PC-3 (cell line): Measurements from ENCODE around the gene MORN5. TPM values are rescaled to one million over a fixed set of nuclear protein-coding genes. Genes with fewer than 3 reads are reported as not detected.

ENCODE experiments used
- ATAC-seq: fragments of 200-7000 bp; cut with Tn5 transposase; 2 replicates; pipeline ENCODE4 v1.9.1; 2020; ENCODE audit warnings: mild to moderate bottlenecking, moderate library complexity
- BruUV-seq: library from RNA; stranded (reverse); fragments of 400-500 nt; replicated peaks from 2 replicates; lab custom pipeline; 2021; lab: Mats Ljungman, UMichigan
- CTCF ChIA-PET: fragments of 300-600 bp; sonication (Branson Sonifier 250); formaldehyde crosslinking; loops from one replicate; lab custom pipeline; 2022; ENCODE audit warnings: antibody characterized with exemption; lab: Charles Lee
- POLR2A ChIA-PET: fragments of 300-600 bp; sonication (Branson Sonifier 250); formaldehyde crosslinking; loops from one replicate; lab custom pipeline; 2022; ENCODE audit warnings: antibody characterized with exemption; ENCODE audit not compliant: unreplicated experiment; lab: Charles Lee
- DNase-seq: peaks from one replicate; pipeline ENCODE4 v3.0.0-alpha.2; 2015
- H2AFZ ChIP-seq: fragments of 300-600 bp; sonication (generic); 2 replicates; pipeline ENCODE4 v1.6.0; 2016; ENCODE audit warnings: antibody characterized with exemption, low read length
- H3F3A ChIP-seq: fragments of 300-600 bp; sonication (generic); one replicate; pipeline ENCODE4 v1.6.0; 2017; ENCODE audit warnings: antibody characterized with exemption, low read length, control low read depth, mild to moderate bottlenecking; ENCODE audit not compliant: unreplicated experiment
- H3K27ac ChIP-seq: fragments of 300-600 bp; sonication (generic); 2 replicates; pipeline ENCODE4 v1.5.1; 2016; ENCODE audit warnings: mild to moderate bottlenecking, low read length
- H3K27me3 ChIP-seq: fragments of 300-600 bp; sonication (generic); 2 replicates; pipeline ENCODE4 v1.6.1; 2016; ENCODE audit warnings: low read length, mixed read lengths
- H3K36me3 ChIP-seq: fragments of 300-600 bp; sonication (generic); 2 replicates; pipeline ENCODE4 v1.6.1; 2016; ENCODE audit warnings: low read depth, mixed run types, low read length, mixed read lengths
- H3K4me1 ChIP-seq: fragments of 300-600 bp; sonication (generic); 2 replicates; pipeline ENCODE4 v1.5.1; 2016; ENCODE audit warnings: low read length; ENCODE audit not compliant: insufficient read depth
- H3K4me2 ChIP-seq: fragments of 300-600 bp; sonication (generic); 2 replicates; pipeline ENCODE4 v1.6.0; 2016; ENCODE audit warnings: low read length
- H3K4me3 ChIP-seq: fragments of 300-600 bp; sonication (generic); 2 replicates; pipeline ENCODE4 v1.5.1; 2016; ENCODE audit warnings: mild to moderate bottlenecking, low read length, mixed read lengths
- H3K79me2 ChIP-seq: fragments of 300-600 bp; sonication (generic); 2 replicates; pipeline ENCODE4 v1.6.1; 2017; ENCODE audit warnings: low read length, mixed read lengths
- H3K9ac ChIP-seq: fragments of 300-600 bp; sonication (generic); 2 replicates; pipeline ENCODE4 v1.6.0; 2016; ENCODE audit warnings: mild to moderate bottlenecking, low read length
- H3K9me2 ChIP-seq: fragments of 300-600 bp; sonication (generic); replicated peaks from 2 replicates; pipeline ENCODE4 v1.6.1; 2016; ENCODE audit warnings: mixed run types, low read length, mixed read lengths
- H3K9me3 ChIP-seq: fragments of 300-600 bp; sonication (generic); 2 replicates; pipeline ENCODE4 v1.6.1; 2016; ENCODE audit warnings: low read length, mixed read lengths
- H4K20me1 ChIP-seq: fragments of 300-600 bp; sonication (generic); 2 replicates; pipeline ENCODE4 v1.6.1; 2016; ENCODE audit warnings: low read length, mixed read lengths
- EZH2 ChIP-seq: fragments of 300-600 bp; sonication (generic); IDR thresholded peaks from one replicate; pipeline ENCODE4 v1.6.1; 2017; ENCODE audit warnings: antibody characterized with exemption, mild to moderate bottlenecking, low read length; ENCODE audit not compliant: unreplicated experiment
- EZH2phosphoT487 ChIP-seq: fragments of 300-600 bp; sonication (generic); IDR thresholded peaks from 2 replicates; pipeline ENCODE4 v1.6.1; 2018; ENCODE audit warnings: mild to moderate bottlenecking, antibody characterized with exemption, low read length, borderline replicate concordance
- intact Hi-C: fragments of 100-400 bp; cut with micrococcal nuclease; formaldehyde crosslinking; loops from 2 replicates; pipeline ENCODE4 v1.9.0; 2023
- total RNA-seq: library from RNA; depleted of rRNA; stranded (reverse); fragments of >200 nt; gene quantifications from 2 replicates; pipeline ENCODE4 v1.2.3, GENCODE V29; 2014
- TF ChIP-seq, protein P1 (sequence below): fragments of 300-600 bp; sonication (generic); conservative IDR thresholded peaks from 2 replicates; pipeline ENCODE4 v1.5.1; 2017; ENCODE audit warnings: antibody characterized with exemption, low read depth, mild to moderate bottlenecking, low read length

The MORN5 gene
- total RNA-seq, 1 experiment from 2014 or later: not detected

DNA sequence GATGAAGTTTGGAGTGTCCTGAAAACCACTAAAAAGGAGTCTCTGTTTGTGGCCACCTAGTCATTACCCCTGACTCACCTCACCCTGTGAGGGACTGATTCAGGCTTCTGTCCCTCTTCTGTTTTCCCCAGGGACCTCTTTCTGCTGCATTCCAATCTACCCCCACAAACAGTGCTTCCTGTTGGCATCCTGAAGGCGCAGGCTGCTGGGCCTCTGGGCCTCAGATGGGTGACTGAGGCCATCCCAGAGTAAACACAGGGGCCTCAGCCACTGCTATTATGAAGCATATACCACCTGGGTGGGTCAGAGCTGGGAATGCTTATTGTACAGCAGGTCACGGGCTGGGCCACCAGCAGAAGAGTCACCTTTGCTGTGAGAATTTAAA, 20.0 kb downstream of the MORN5 start:
- TF ChIP-seq EZH2: no peak
- TF ChIP-seq, protein P1, sequence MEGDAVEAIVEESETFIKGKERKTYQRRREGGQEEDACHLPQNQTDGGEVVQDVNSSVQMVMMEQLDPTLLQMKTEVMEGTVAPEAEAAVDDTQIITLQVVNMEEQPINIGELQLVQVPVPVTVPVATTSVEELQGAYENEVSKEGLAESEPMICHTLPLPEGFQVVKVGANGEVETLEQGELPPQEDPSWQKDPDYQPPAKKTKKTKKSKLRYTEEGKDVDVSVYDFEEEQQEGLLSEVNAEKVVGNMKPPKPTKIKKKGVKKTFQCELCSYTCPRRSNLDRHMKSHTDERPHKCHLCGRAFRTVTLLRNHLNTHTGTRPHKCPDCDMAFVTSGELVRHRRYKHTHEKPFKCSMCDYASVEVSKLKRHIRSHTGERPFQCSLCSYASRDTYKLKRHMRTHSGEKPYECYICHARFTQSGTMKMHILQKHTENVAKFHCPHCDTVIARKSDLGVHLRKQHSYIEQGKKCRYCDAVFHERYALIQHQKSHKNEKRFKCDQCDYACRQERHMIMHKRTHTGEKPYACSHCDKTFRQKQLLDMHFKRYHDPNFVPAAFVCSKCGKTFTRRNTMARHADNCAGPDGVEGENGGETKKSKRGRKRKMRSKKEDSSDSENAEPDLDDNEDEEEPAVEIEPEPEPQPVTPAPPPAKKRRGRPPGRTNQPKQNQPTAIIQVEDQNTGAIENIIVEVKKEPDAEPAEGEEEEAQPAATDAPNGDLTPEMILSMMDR: no peak
- no peak for TF ChIP-seq EZH2phosphoT487
- no peak overlapping the region for H3K4me3 ChIP-seq
- BruUV-seq: no TSS peak
- peak overlapping the region; percentile 28; the same call in 1 of the 2 replicates for H3K4me2 ChIP-seq
- H2AFZ ChIP-seq: no peak overlapping the region
- peak; percentile 60 for ATAC-seq
- H3K9me3 ChIP-seq: no peaks in the 10 kb centered on the region
- H3K36me3 ChIP-seq: no peaks in the 10 kb centered on the region
- peak overlapping the region; percentile 13; the same call in 1 of the 2 replicates for H3K27ac ChIP-seq
- intact Hi-C loops: no loop called here
- no peaks in the 10 kb centered on the region for H3K9me2 ChIP-seq
- peaks cover 20% of the 10 kb centered on the region for H3K4me1 ChIP-seq
- peak; percentile 68 for DNase-seq
- H3K9ac ChIP-seq: no peak overlapping the region
- H3F3A ChIP-seq: no peaks in the 10 kb centered on the region
- POLR2A ChIA-PET: interaction anchor here (0.7 kb wide), 1 partner anchor 11 kb away, joined by 6 read pairs; no protein-coding TSS in a partner anchor
- H3K27me3 ChIP-seq: no peaks in the 10 kb centered on the region
- no peaks in the 10 kb centered on the region for H3K79me2 ChIP-seq
- CTCF ChIA-PET: no interaction called here
- no peaks in the 10 kb centered on the region for H4K20me1 ChIP-seq

DNA sequence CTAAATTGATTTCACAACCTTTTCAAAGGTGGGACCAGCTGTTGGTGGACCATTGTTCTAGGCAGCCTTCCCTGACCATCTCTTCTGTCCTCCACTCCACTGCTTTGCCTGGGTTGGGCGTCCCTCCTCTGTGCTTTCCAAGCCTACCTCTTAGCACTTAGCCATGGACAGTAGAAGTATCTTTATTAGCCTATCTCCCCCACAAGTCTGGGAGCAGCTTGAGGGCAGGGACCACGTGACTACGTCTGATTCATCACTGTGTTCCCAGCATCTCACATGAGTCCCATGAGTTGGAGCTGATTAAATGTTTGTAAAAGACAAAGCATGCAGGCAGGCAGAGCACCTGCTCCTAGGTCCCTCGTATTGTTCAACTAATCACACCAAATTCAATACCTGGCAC, 20.9 kb downstream of the MORN5 start:
- Histone ChIP-seq H4K20me1 (no peaks in the 10 kb centered on the region), H3K9me3 (no peaks in the 10 kb centered on the region), H3K9ac (no peak overlapping the region), H3K4me3 (no peak overlapping the region), H3F3A (no peaks in the 10 kb centered on the region), H3K9me2 (no peaks in the 10 kb centered on the region), H3K4me1 (peaks cover 20% of the 10 kb centered on the region), H3K4me2 (no peak overlapping the region), H3K36me3 (no peaks in the 10 kb centered on the region), H3K27me3 (no peaks in the 10 kb centered on the region), H3K27ac (no peak overlapping the region), H2AFZ (no peak overlapping the region), H3K79me2 (no peaks in the 10 kb centered on the region)
- CTCF ChIA-PET: no interaction called here
- DNase-seq (peak; percentile 70), ATAC-seq (peak; percentile 78)
- intact Hi-C loops: no loop called here
- BruUV-seq: no TSS peak
- TF ChIP-seq, protein P1: no peak
- TF ChIP-seq EZH2phosphoT487: no peak
- no peak for TF ChIP-seq EZH2
- POLR2A ChIA-PET: no interaction called here

DNA sequence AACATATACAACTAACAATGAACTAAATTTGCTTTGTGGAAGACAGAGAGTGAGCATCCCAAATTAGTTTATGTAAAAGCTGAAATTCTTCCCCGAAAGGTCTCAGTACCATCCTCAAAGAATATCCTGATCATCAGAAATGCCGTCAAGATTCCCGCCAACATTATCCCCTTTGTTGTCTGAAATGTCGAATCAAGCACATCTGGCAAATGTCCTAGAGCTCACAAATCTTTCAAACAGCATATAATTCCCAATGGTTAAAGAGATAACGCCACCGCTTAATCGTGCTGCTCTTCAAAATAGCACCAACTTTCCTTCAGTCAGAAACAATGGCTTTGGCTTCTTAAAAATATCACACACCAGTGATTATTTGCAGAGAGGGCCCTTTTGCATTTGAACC, 23.8 kb downstream of the MORN5 start:
- no TSS peak for BruUV-seq
- H3K4me3 ChIP-seq: no peak overlapping the region
- H3K9me3 ChIP-seq: no peaks in the 10 kb centered on the region
- H3K4me1 ChIP-seq: peaks cover 20% of the 10 kb centered on the region
- no peak overlapping the region for H3K27ac ChIP-seq
- no peak for ATAC-seq
- H3F3A ChIP-seq: no peaks in the 10 kb centered on the region
- no peak overlapping the region for H2AFZ ChIP-seq
- ChIA-PET CTCF (no interaction called here), POLR2A (no interaction called here)
- no peak for DNase-seq
- no peak overlapping the region for H3K4me2 ChIP-seq
- TF ChIP-seq EZH2phosphoT487 (no peak), EZH2 (no peak)
- TF ChIP-seq, protein P1: no peak
- no peaks in the 10 kb centered on the region for H3K79me2 ChIP-seq
- H3K27me3 ChIP-seq: no peaks in the 10 kb centered on the region
- intact Hi-C loops: no loop called here
- no peaks in the 10 kb centered on the region for H3K9me2 ChIP-seq
- no peaks in the 10 kb centered on the region for H4K20me1 ChIP-seq
- H3K9ac ChIP-seq: no peak overlapping the region
- no peaks in the 10 kb centered on the region for H3K36me3 ChIP-seq
